GM23338 (cell line): ENCODE measurements around the gene SRPK2. TPM values are rescaled to one million over a fixed set of nuclear protein-coding genes. Genes with fewer than 3 reads are reported as not detected.

Experiments used
- ATAC-seq: fragments of 200-7000 bp; cut with Tn5 transposase; 3 replicates; pipeline ENCODE4 v1.9.1; 2020
- DNase-seq: peaks from one replicate; pipeline ENCODE4 v3.0.0-alpha.2; 2015; ENCODE audit warnings: low spot score
- H2AFZ ChIP-seq: fragments of 200-600 bp; sonication (generic); 2 replicates; pipeline ENCODE4 v1.8.0; 2016; ENCODE audit warnings: antibody characterized with exemption, mild to moderate bottlenecking, moderate library complexity
- H3F3A ChIP-seq: fragments of 200-600 bp; sonication (generic); replicated peaks from 2 replicates; pipeline ENCODE4 v1.8.0; 2017; ENCODE audit warnings: antibody characterized with exemption, mixed run types, low read depth
- H3K27ac ChIP-seq: fragments of 200-600 bp; sonication (generic); 2 replicates; pipeline ENCODE4 v1.6.1; 2016; ENCODE audit warnings: low read depth
- H3K27me3 ChIP-seq: fragments of 200-600 bp; sonication (generic); 2 replicates; pipeline ENCODE4 v1.8.0; 2016; ENCODE audit warnings: mild to moderate bottlenecking, mixed run types, moderate library complexity; ENCODE audit not compliant: insufficient read depth
- H3K36me3 ChIP-seq: fragments of 200-600 bp; sonication (generic); 2 replicates; pipeline ENCODE4 v1.8.0; 2016; ENCODE audit warnings: mild to moderate bottlenecking; ENCODE audit not compliant: insufficient read depth
- H3K4me1 ChIP-seq: fragments of 200-600 bp; sonication (generic); 2 replicates; pipeline ENCODE4 v1.8.0; 2016; ENCODE audit warnings: mild to moderate bottlenecking, moderate library complexity; ENCODE audit not compliant: insufficient read depth
- H3K4me2 ChIP-seq: fragments of 200-600 bp; sonication (generic); 2 replicates; pipeline ENCODE4 v1.7.1; 2017; ENCODE audit warnings: mixed run types
- H3K4me3 ChIP-seq: fragments of 200-600 bp; sonication (generic); 2 replicates; pipeline ENCODE4 v1.6.1; 2016; ENCODE audit warnings: mixed run types
- H3K79me2 ChIP-seq: fragments of 200-600 bp; sonication (generic); replicated peaks from 2 replicates; pipeline ENCODE4 v1.8.0; 2017; ENCODE audit warnings: mild to moderate bottlenecking; ENCODE audit not compliant: insufficient read depth
- H3K9me2 ChIP-seq: fragments of 200-600 bp; sonication (generic); 2 replicates; pipeline ENCODE4 v1.8.0; 2017; ENCODE audit not compliant: insufficient read depth
- H4K20me1 ChIP-seq: fragments of 200-600 bp; sonication (generic); replicated peaks from 2 replicates; pipeline ENCODE4 v1.8.0; 2017; ENCODE audit warnings: mild to moderate bottlenecking; ENCODE audit not compliant: insufficient read depth
- H3K27ac Mint-ChIP-seq: 2 replicates; pipeline ENCODE4 v1.8.0; 2020; ENCODE audit warnings: inconsistent platforms, mild to moderate bottlenecking, moderate library complexity, mixed read lengths
- H3K27me3 Mint-ChIP-seq: 3 replicates; pipeline ENCODE4 v1.8.0; 2022; ENCODE audit warnings: low read depth, mild to moderate bottlenecking, moderate library complexity, mixed read lengths, inconsistent platforms; ENCODE audit not compliant: insufficient read depth, poor library complexity
- H3K36me3 Mint-ChIP-seq: 3 replicates; pipeline ENCODE4 v1.8.0; 2021; ENCODE audit warnings: low read depth, mild to moderate bottlenecking, inconsistent platforms, moderate library complexity, mixed read lengths
- H3K4me1 Mint-ChIP-seq: 3 replicates; pipeline ENCODE4 v1.8.0; 2020; ENCODE audit warnings: mild to moderate bottlenecking, inconsistent platforms, mixed read lengths
- H3K4me3 Mint-ChIP-seq: 3 replicates; pipeline ENCODE4 v1.8.0; 2021; ENCODE audit warnings: moderate library complexity, mild to moderate bottlenecking, inconsistent platforms, mixed read lengths
- H3K9me3 Mint-ChIP-seq: 3 replicates; pipeline ENCODE4 v1.8.0; 2020; ENCODE audit warnings: moderate library complexity, mild to moderate bottlenecking, inconsistent platforms, mixed read lengths
- CREB1 ChIP-seq: fragments of 250-450 bp; sonication (Bioruptor Pico); IDR thresholded peaks from 2 replicates; pipeline ENCODE4 v1.5.0; 2020; ENCODE audit warnings: low read depth, mild to moderate bottlenecking, moderate library complexity
- EZH2 ChIP-seq: fragments of 200-600 bp; sonication (generic); IDR thresholded peaks from one replicate; pipeline ENCODE4 v1.8.0; 2017; ENCODE audit warnings: antibody characterized with exemption, mild to moderate bottlenecking, low read depth; ENCODE audit not compliant: unreplicated experiment
- EZH2phosphoT487 ChIP-seq: fragments of 200-600 bp; sonication (generic); IDR thresholded peaks from one replicate; pipeline ENCODE4 v1.8.1; 2018; ENCODE audit warnings: antibody characterized with exemption; ENCODE audit not compliant: unreplicated experiment
- JUNB ChIP-seq: IDR thresholded peaks from one replicate; pipeline ENCODE4 v1.6.1; 2016; ENCODE audit warnings: antibody characterized with exemption; ENCODE audit not compliant: unreplicated experiment
- NANOG ChIP-seq: IDR thresholded peaks from 2 replicates; pipeline ENCODE4 v1.6.1; 2016; ENCODE audit warnings: antibody characterized with exemption, borderline replicate concordance
- POLR2AphosphoS5 ChIP-seq: IDR thresholded peaks from 2 replicates; pipeline ENCODE4 v1.6.1; 2016; ENCODE audit warnings: antibody characterized with exemption, low read depth
- REST ChIP-seq: IDR thresholded peaks from one replicate; pipeline ENCODE4 v1.6.1; 2018; ENCODE audit warnings: antibody characterized with exemption; ENCODE audit not compliant: unreplicated experiment
- STAT1 ChIP-seq: IDR thresholded peaks from one replicate; pipeline ENCODE4 v1.6.1; 2016; ENCODE audit warnings: antibody characterized with exemption; ENCODE audit not compliant: unreplicated experiment
- ZNF114 ChIP-seq: fragments of 250-450 bp; sonication (Bioruptor Pico); IDR thresholded peaks from 2 replicates; pipeline ENCODE4 v1.5.0; 2020; ENCODE audit warnings: mild to moderate bottlenecking, moderate library complexity
- ZNF331 ChIP-seq: fragments of 250-450 bp; sonication (Bioruptor Pico); IDR thresholded peaks from 2 replicates; pipeline ENCODE4 v1.5.0; 2020; ENCODE audit warnings: low read depth, mild to moderate bottlenecking, moderate library complexity
- polyA plus RNA-seq: library from polyadenylated mRNA; unstranded; fragments of >200 nt; fragmentation: Nextera tagmentation; extraction: Ambion mirVana; gene quantifications from 2 replicates; pipeline ENCODE4 v1.2.1, GENCODE V29; 2016
- total RNA-seq: library from RNA; depleted of rRNA; stranded (reverse); fragments of >200 nt; shearing (Covaris generic); gene quantifications from 2 replicates; pipeline ENCODE4 v1.2.3, GENCODE V29; 2014
- TF ChIP-seq, protein P1 (sequence below), 2 experiments: fragments of 200-600 bp in 1 of 2; sonication (generic) in 1 of 2; conservative IDR thresholded peaks; 2 replicates each; pipeline versions ENCODE4 v1.5.1 to v1.6.1; 2016 to 2017; ENCODE audit warnings: antibody characterized with exemption in 2 of 2, low read depth in 2 of 2, mild to moderate bottlenecking in 2 of 2, moderate library complexity in 1 of 2
- TF ChIP-seq, protein P2 (sequence below): fragments of 250-450 bp; sonication (Bioruptor Pico); IDR thresholded peaks from 2 replicates; pipeline ENCODE4 v1.5.0; 2020; ENCODE audit warnings: mild to moderate bottlenecking, moderate library complexity
- TF ChIP-seq, protein P3 (sequence below): IDR thresholded peaks from 2 replicates; pipeline ENCODE4 v1.6.1; 2016; ENCODE audit warnings: antibody characterized with exemption

The SRPK2 gene
- total and polyA plus RNA-seq, 2 experiments from 2014 or later: 66.3 to 91.5 TPM

DNA sequence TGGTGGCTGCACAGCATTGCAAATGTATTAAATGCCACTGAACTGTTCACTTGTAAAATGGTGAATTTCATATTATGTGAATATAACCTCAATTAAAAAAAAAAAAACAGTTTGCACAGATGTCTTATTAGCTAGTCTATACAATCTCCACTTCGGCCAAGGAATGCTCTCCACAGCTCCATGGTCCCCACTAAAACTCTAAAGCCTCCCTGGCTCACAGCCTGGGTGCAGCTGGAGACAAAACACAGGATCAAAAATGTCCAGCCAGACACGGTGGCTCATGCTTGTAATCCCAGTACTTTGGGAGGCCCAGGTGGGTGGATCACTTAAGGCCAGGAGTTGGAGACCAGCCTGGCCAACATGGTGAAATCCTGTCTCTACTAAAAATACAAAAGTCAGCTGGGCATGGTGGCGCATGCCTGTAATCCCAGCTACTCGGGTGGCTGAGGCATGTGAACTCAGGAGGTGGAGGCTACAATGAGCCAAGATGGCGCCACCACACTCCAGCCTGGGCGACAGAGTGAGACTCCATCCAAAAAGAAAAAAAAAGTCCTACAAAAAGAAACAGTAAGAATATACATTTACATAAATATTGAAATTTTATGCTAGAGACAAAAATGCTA lies 66.0 kb downstream of the SRPK2 start:
- H3K79me2 ChIP-seq: peaks cover 100% of the 10 kb centered on the region
- TF ChIP-seq CREB1 (CRISPR knock-in tag) (no peak), STAT1 (no peak), EZH2 (no peak), JUNB (no peak), POLR2AphosphoS5 (no peak), ZNF331 (CRISPR knock-in tag) (no peak), ZNF114 (CRISPR knock-in tag) (no peak), NANOG (no peak), REST (no peak), EZH2phosphoT487 (no peak)
- TF ChIP-seq, protein P1, sequence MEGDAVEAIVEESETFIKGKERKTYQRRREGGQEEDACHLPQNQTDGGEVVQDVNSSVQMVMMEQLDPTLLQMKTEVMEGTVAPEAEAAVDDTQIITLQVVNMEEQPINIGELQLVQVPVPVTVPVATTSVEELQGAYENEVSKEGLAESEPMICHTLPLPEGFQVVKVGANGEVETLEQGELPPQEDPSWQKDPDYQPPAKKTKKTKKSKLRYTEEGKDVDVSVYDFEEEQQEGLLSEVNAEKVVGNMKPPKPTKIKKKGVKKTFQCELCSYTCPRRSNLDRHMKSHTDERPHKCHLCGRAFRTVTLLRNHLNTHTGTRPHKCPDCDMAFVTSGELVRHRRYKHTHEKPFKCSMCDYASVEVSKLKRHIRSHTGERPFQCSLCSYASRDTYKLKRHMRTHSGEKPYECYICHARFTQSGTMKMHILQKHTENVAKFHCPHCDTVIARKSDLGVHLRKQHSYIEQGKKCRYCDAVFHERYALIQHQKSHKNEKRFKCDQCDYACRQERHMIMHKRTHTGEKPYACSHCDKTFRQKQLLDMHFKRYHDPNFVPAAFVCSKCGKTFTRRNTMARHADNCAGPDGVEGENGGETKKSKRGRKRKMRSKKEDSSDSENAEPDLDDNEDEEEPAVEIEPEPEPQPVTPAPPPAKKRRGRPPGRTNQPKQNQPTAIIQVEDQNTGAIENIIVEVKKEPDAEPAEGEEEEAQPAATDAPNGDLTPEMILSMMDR (conservative IDR thresholded peaks at IDR 0.05; ENCODE audit: low read depth in 2 of 2): no peak
- TF ChIP-seq, protein P2, sequence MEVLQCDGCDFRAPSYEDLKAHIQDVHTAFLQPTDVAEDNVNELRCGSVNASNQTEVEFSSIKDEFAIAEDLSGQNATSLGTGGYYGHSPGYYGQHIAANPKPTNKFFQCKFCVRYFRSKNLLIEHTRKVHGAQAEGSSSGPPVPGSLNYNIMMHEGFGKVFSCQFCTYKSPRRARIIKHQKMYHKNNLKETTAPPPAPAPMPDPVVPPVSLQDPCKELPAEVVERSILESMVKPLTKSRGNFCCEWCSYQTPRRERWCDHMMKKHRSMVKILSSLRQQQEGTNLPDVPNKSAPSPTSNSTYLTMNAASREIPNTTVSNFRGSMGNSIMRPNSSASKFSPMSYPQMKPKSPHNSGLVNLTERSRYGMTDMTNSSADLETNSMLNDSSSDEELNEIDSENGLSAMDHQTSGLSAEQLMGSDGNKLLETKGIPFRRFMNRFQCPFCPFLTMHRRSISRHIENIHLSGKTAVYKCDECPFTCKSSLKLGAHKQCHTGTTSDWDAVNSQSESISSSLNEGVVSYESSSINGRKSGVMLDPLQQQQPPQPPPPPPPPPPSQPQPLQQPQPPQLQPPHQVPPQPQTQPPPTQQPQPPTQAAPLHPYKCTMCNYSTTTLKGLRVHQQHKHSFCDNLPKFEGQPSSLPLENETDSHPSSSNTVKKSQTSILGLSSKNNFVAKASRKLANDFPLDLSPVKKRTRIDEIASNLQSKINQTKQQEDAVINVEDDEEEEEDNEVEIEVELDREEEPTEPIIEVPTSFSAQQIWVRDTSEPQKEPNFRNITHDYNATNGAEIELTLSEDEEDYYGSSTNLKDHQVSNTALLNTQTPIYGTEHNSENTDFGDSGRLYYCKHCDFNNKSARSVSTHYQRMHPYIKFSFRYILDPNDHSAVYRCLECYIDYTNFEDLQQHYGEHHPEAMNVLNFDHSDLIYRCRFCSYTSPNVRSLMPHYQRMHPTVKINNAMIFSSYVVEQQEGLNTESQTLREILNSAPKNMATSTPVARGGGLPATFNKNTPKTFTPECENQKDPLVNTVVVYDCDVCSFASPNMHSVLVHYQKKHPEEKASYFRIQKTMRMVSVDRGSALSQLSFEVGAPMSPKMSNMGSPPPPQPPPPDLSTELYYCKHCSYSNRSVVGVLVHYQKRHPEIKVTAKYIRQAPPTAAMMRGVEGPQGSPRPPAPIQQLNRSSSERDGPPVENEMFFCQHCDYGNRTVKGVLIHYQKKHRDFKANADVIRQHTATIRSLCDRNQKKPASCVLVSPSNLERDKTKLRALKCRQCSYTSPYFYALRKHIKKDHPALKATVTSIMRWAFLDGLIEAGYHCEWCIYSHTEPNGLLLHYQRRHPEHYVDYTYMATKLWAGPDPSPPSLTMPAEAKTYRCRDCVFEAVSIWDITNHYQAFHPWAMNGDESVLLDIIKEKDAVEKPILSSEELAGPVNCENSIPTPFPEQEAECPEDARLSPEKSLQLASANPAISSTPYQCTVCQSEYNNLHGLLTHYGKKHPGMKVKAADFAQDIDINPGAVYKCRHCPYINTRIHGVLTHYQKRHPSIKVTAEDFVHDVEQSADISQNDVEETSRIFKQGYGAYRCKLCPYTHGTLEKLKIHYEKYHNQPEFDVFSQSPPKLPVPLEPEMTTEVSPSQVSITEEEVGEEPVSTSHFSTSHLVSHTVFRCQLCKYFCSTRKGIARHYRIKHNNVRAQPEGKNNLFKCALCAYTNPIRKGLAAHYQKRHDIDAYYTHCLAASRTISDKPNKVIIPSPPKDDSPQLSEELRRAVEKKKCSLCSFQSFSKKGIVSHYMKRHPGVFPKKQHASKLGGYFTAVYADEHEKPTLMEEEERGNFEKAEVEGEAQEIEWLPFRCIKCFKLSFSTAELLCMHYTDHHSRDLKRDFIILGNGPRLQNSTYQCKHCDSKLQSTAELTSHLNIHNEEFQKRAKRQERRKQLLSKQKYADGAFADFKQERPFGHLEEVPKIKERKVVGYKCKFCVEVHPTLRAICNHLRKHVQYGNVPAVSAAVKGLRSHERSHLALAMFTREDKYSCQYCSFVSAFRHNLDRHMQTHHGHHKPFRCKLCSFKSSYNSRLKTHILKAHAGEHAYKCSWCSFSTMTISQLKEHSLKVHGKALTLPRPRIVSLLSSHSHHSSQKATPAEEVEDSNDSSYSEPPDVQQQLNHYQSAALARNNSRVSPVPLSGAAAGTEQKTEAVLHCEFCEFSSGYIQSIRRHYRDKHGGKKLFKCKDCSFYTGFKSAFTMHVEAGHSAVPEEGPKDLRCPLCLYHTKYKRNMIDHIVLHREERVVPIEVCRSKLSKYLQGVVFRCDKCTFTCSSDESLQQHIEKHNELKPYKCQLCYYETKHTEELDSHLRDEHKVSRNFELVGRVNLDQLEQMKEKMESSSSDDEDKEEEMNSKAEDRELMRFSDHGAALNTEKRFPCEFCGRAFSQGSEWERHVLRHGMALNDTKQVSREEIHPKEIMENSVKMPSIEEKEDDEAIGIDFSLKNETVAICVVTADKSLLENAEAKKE (CRISPR knock-in tag): no peak
- TF ChIP-seq, protein P3, sequence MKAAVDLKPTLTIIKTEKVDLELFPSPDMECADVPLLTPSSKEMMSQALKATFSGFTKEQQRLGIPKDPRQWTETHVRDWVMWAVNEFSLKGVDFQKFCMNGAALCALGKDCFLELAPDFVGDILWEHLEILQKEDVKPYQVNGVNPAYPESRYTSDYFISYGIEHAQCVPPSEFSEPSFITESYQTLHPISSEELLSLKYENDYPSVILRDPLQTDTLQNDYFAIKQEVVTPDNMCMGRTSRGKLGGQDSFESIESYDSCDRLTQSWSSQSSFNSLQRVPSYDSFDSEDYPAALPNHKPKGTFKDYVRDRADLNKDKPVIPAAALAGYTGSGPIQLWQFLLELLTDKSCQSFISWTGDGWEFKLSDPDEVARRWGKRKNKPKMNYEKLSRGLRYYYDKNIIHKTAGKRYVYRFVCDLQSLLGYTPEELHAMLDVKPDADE: no peak
- no peak overlapping the region for H3K4me3 Mint-ChIP-seq
- H3K27me3 ChIP-seq: no peaks in the 10 kb centered on the region
- H3K27me3 Mint-ChIP-seq: peaks cover 5% of the 10 kb centered on the region
- no peaks in the 10 kb centered on the region; the same call in 2 of the 3 replicates for H3K9me3 Mint-ChIP-seq
- peaks cover 36% of the 10 kb centered on the region for H4K20me1 ChIP-seq
- no peaks in the 10 kb centered on the region for H3K36me3 ChIP-seq
- no peak overlapping the region for H3K4me3 ChIP-seq
- H3K27ac ChIP-seq: no peak overlapping the region
- no peaks in the 10 kb centered on the region for H3F3A ChIP-seq
- H3K36me3 Mint-ChIP-seq: peaks cover 6% of the 10 kb centered on the region; the same call in 2 of the 3 replicates
- no peaks in the 10 kb centered on the region; the same call in 1 of the 2 replicates for H3K4me1 ChIP-seq
- no peak for DNase-seq
- H3K9me2 ChIP-seq: no peaks in the 10 kb centered on the region; the same call in 1 of the 2 replicates
- peaks cover 3% of the 10 kb centered on the region; the same call in 2 of the 3 replicates for H3K4me1 Mint-ChIP-seq
- ATAC-seq: no peak
- H3K27ac Mint-ChIP-seq: no peak overlapping the region
- no peak overlapping the region for H3K4me2 ChIP-seq
- H2AFZ ChIP-seq: no peak overlapping the region
